IMR-90 (cell line): ENCODE data around the gene FBXW12. TPM values are rescaled to one million over a fixed set of nuclear protein-coding genes. Genes with fewer than 3 reads are reported as not detected.

Source experiments
- ATAC-seq: fragments of 200-7000 bp; cut with Tn5 transposase; 2 replicates; pipeline ENCODE4 v1.9.1; 2020; ENCODE audit warnings: low read depth, mild to moderate bottlenecking, moderate library complexity
- BruUV-seq: library from RNA; stranded (reverse); fragments of 400-500 nt; replicated peaks from 2 replicates; lab custom pipeline; 2021; lab: Mats Ljungman, UMichigan
- CTCF ChIA-PET: fragments of 300-600 bp; formaldehyde crosslinking; extraction: SDS; loops from one replicate; lab custom pipeline; 2021; ENCODE audit warnings: antibody characterized with exemption; lab: Yijun Ruan, JAX
- POLR2A ChIA-PET: fragments of 300-600 bp; sonication (Branson Sonifier 250); formaldehyde crosslinking; loops from one replicate; lab custom pipeline; 2022; ENCODE audit warnings: antibody characterized with exemption; ENCODE audit not compliant: unreplicated experiment; lab: Charles Lee
- DNase-seq: peaks from one replicate; pipeline ENCODE4 v3.0.0; 2013
- H2AFZ ChIP-seq: replicated peaks from 2 replicates; pipeline ENCODE3; 2013; ENCODE audit warnings: low read length, mild to moderate bottlenecking; ENCODE audit not compliant: poor library complexity
- H2AK5ac ChIP-seq: 2 replicates; pipeline ENCODE4 v1.6.1; 2013; ENCODE audit warnings: low read depth, low read length, inconsistent platforms
- H2AK9ac ChIP-seq: replicated peaks from 2 replicates; pipeline ENCODE3; 2013; ENCODE audit warnings: mild to moderate bottlenecking, low read depth, low read length, moderate library complexity; ENCODE audit not compliant: poor library complexity
- H2BK120ac ChIP-seq: 2 replicates; pipeline ENCODE4 v1.6.1; 2013; ENCODE audit warnings: low read depth, low read length, inconsistent platforms
- H2BK15ac ChIP-seq: 3 replicates; pipeline ENCODE4 v1.6.1; 2013; ENCODE audit warnings: low read depth, low read length, inconsistent platforms
- H2BK20ac ChIP-seq: 2 replicates; pipeline ENCODE4 v1.6.1; 2013; ENCODE audit warnings: low read depth, mild to moderate bottlenecking, inconsistent platforms, low read length, moderate library complexity
- H2BK5ac ChIP-seq: 2 replicates; pipeline ENCODE4 v1.6.1; 2013; ENCODE audit warnings: mild to moderate bottlenecking, low read depth, low read length, inconsistent platforms; ENCODE audit not compliant: poor library complexity, severe bottlenecking
- H3K14ac ChIP-seq: replicated peaks from 2 replicates; pipeline ENCODE4 v1.6.1; 2013; ENCODE audit warnings: low read depth, low read length, inconsistent platforms
- H3K18ac ChIP-seq: 2 replicates; pipeline ENCODE4 v1.6.1; 2013; ENCODE audit warnings: low read depth, low read length, control low read depth
- H3K23ac ChIP-seq: 2 replicates; pipeline ENCODE4 v1.6.1; 2013; ENCODE audit warnings: low read depth, low read length, inconsistent platforms
- H3K27ac ChIP-seq: 2 replicates; pipeline ENCODE4 v1.5.1; 2013; ENCODE audit warnings: mild to moderate bottlenecking, control low read depth, low read length; ENCODE audit not compliant: insufficient read depth
- H3K27me3 ChIP-seq: 2 replicates; pipeline ENCODE4 v1.6.1; 2013; ENCODE audit warnings: low read length; ENCODE audit not compliant: control insufficient read depth, insufficient read depth
- H3K36me3 ChIP-seq: 2 replicates; pipeline ENCODE4 v1.6.1; 2013; ENCODE audit warnings: low read length, mixed read lengths; ENCODE audit not compliant: control insufficient read depth, insufficient read depth
- H3K4ac ChIP-seq: 2 replicates; pipeline ENCODE4 v1.6.1; 2013; ENCODE audit warnings: low read depth, low read length, inconsistent platforms
- H3K4me1 ChIP-seq: 2 replicates; pipeline ENCODE4 v1.6.1; 2013; ENCODE audit warnings: low read length, mixed read lengths; ENCODE audit not compliant: control insufficient read depth, insufficient read depth
- H3K4me2 ChIP-seq: 2 replicates; pipeline ENCODE4 v1.6.1; 2013; ENCODE audit warnings: low read depth, mild to moderate bottlenecking, control low read depth, low read length, moderate library complexity
- H3K4me3 ChIP-seq: 2 replicates; pipeline ENCODE4 v1.5.1; 2013; ENCODE audit warnings: low read depth, mild to moderate bottlenecking, control low read depth, low read length, moderate library complexity; ENCODE audit not compliant: insufficient read depth
- H3K56ac ChIP-seq: 2 replicates; pipeline ENCODE4 v1.6.1; 2013; ENCODE audit warnings: low read length, inconsistent platforms; ENCODE audit not compliant: insufficient read depth; ENCODE audit errors: extremely low read depth
- H3K79me1 ChIP-seq, 2 experiments: 2 replicates each; pipeline ENCODE4 v1.6.1; 2013; ENCODE audit warnings: low read length in 2 of 2, inconsistent platforms in 1 of 2, low read depth in 1 of 2
- H3K9ac ChIP-seq: 2 replicates; pipeline ENCODE4 v1.6.1; 2013; ENCODE audit warnings: low read depth, low read length, control low read depth
- H3K9me1 ChIP-seq: 2 replicates; pipeline ENCODE4 v1.6.1; 2013; ENCODE audit warnings: low read length, inconsistent platforms; ENCODE audit not compliant: insufficient read depth
- H3K9me3 ChIP-seq: 2 replicates; pipeline ENCODE4 v1.6.1; 2013; ENCODE audit warnings: low read length; ENCODE audit not compliant: control insufficient read depth, insufficient read depth
- H4K20me1 ChIP-seq: 2 replicates; pipeline ENCODE4 v1.6.1; 2013; ENCODE audit warnings: low read length, inconsistent platforms; ENCODE audit not compliant: insufficient read depth
- H4K5ac ChIP-seq: 2 replicates; pipeline ENCODE4 v1.6.1; 2013; ENCODE audit warnings: mild to moderate bottlenecking, low read depth, low read length, control low read depth
- H4K8ac ChIP-seq, 2 experiments: 2 replicates each; pipeline ENCODE4 v1.6.1; 2013; ENCODE audit warnings: low read depth in 2 of 2, low read length in 2 of 2, control low read depth in 1 of 2, inconsistent platforms in 1 of 2
- H4K91ac ChIP-seq: 2 replicates; pipeline ENCODE4 v1.6.1; 2013; ENCODE audit warnings: low read depth, low read length, inconsistent platforms; ENCODE audit not compliant: insufficient read depth
- MAFK ChIP-seq: IDR thresholded peaks from 2 replicates; pipeline ENCODE4 v1.6.1; 2012; ENCODE audit warnings: low read depth, low read length, improper control_type of control experiment
- MXI1 ChIP-seq: IDR thresholded peaks from 2 replicates; pipeline ENCODE4 v1.6.1; 2012; ENCODE audit warnings: low read depth, mild to moderate bottlenecking, low read length, moderate library complexity, borderline replicate concordance
- WGBS, 2 experiments: methylation state at CpG; one replicate each; pipeline versions ENCODE4 v1.1.5 to v1.1.7; 2013; ENCODE audit warnings: missing lambda C conversion rate in 2 of 2; ENCODE audit not compliant: insufficient read length in 1 of 2; ENCODE audit errors: extremely low coverage in 2 of 2; 5-methylcytosine and 5-hydroxymethylcytosine counted together
- dilution Hi-C: fragments of 300-500 bp; cut with HindIII; formaldehyde crosslinking; loops from one replicate; pipeline ENCODE4 v1.14.3; 2018; ENCODE audit warnings: low sequenced_read_pairs; ENCODE audit not compliant: unreplicated experiment
- in situ Hi-C: fragments of 300-500 bp; cut with MboI; formaldehyde crosslinking; loops from 3 replicates; pipeline ENCODE4 v1.14.3; 2019; ENCODE audit warnings: low sequenced_read_pairs, inconsistent platforms, mixed read lengths
- intact Hi-C: fragments of 100-400 bp; cut with micrococcal nuclease; formaldehyde crosslinking; loops from 2 replicates; pipeline ENCODE4 v1.10.0; 2022
- polyA plus RNA-seq, 3 experiments: library from polyadenylated mRNA; depleted of rRNA; stranded (reverse); fragments of >200 nt; gene quantifications; 2 replicates each; pipeline ENCODE4 v1.2.3, GENCODE V29; 2012; ENCODE audit warnings: low replicate concordance in 1 of 3
- total RNA-seq: library from RNA; depleted of rRNA; stranded (reverse); fragments of >200 nt; gene quantifications from 2 replicates; pipeline ENCODE4 v1.2.3, GENCODE V29; 2012
- TF ChIP-seq, protein P1 (sequence below): fragments of 150-350 bp; IDR thresholded peaks from 2 replicates; pipeline ENCODE4 v1.6.1; 2017; ENCODE audit warnings: mild to moderate bottlenecking, antibody characterized with exemption, low read length, low read depth

FBXW12 gene
- total and polyA plus RNA-seq, 2 of the 4 experiments (the other 2 are of a cell fraction), result not detected

DNA sequence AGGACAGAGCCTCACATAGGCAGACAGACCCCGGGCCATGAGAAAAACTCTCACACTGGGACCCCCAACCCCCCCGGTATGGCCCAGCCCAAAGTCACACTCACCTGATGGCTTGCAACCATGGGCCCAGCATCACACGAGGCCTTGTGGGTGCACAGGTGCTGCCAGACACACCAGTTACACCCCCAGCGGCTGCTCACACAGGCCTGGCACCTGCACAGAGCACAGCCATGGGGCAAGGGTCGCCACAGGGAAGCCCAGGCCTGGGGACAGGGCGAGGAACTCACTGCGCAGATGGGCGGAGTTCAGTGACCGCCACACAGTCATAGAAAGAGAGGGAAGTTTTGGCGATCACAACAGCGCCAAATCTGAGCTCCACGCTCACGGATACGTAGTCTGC, 48.5 kb downstream of the FBXW12 start:
- no peak overlapping the region for H3K23ac ChIP-seq
- no peak overlapping the region for H3K4me3 ChIP-seq
- H4K8ac ChIP-seq, result no peak overlapping the region
- H2AFZ ChIP-seq, result no peak overlapping the region
- intact Hi-C loops, result no loop called here
- dilution Hi-C loops, result no loop called here
- in situ Hi-C loops, result no loop called here
- H3K4me2 ChIP-seq, result no peak overlapping the region
- no peak overlapping the region for H3K4ac ChIP-seq
- H3K79me1 ChIP-seq, result peaks cover 13 to 30% of the 10 kb centered on the region in 2 experiments; a peak in 3 of 4 replicates
- H4K91ac ChIP-seq, result no peak overlapping the region
- no peaks in the 10 kb centered on the region for H3K27me3 ChIP-seq
- no peak overlapping the region for H2BK120ac ChIP-seq
- H4K5ac ChIP-seq, result no peak overlapping the region
- H2AK5ac ChIP-seq, result no peak overlapping the region
- H2BK15ac ChIP-seq, result no peak overlapping the region
- H3K4me1 ChIP-seq, result peaks cover 6% of the 10 kb centered on the region
- no peak overlapping the region for H2AK9ac ChIP-seq
- peaks cover 10% of the 10 kb centered on the region; the same call in 1 of the 2 replicates for H4K20me1 ChIP-seq
- ChIA-PET POLR2A (no interaction called here), CTCF (no interaction called here)
- no peaks in the 10 kb centered on the region for H3K9me3 ChIP-seq
- H3K9ac ChIP-seq, result no peak overlapping the region
- no peak overlapping the region for H2BK20ac ChIP-seq
- BruUV-seq, result no TSS peak
- peaks cover 33% of the 10 kb centered on the region for H3K36me3 ChIP-seq
- TF ChIP-seq, protein P1, sequence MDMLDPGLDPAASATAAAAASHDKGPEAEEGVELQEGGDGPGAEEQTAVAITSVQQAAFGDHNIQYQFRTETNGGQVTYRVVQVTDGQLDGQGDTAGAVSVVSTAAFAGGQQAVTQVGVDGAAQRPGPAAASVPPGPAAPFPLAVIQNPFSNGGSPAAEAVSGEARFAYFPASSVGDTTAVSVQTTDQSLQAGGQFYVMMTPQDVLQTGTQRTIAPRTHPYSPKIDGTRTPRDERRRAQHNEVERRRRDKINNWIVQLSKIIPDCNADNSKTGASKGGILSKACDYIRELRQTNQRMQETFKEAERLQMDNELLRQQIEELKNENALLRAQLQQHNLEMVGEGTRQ, result no peak
- TF ChIP-seq MAFK, result no peak
- TF ChIP-seq MXI1, result no peak
- ATAC-seq, result no peak
- no peak overlapping the region for H3K27ac ChIP-seq
- DNase-seq, result no peak
- H3K9me1 ChIP-seq, result 0 out of 2 replicates have a peak, but pooled peaks cover 2% of the 10 kb centered on the region
- WGBS, 2 experiments, result 95% methylated on average over 9 of the region's 14 CpGs; no CpG with 5 or more reads in 1 of the 2 experiments
- H3K14ac ChIP-seq, result no peak overlapping the region
- H2BK5ac ChIP-seq, result no peak overlapping the region
- H3K56ac ChIP-seq, result no peak overlapping the region
- H3K18ac ChIP-seq, result no peak overlapping the region
